NT2/D1 (cell line): Measurements from ENCODE around the gene TNFSF11.

ENCODE experiments used
- YY1 ChIP-seq: IDR thresholded peaks from 2 replicates; pipeline ENCODE4 v1.6.1; 2011; ENCODE audit not compliant: insufficient read length, insufficient read depth
- ZNF274 ChIP-seq: IDR thresholded peaks from 2 replicates; pipeline ENCODE4 v1.6.1; 2011; ENCODE audit warnings: mild to moderate bottlenecking, low read depth, low read length

DNA sequence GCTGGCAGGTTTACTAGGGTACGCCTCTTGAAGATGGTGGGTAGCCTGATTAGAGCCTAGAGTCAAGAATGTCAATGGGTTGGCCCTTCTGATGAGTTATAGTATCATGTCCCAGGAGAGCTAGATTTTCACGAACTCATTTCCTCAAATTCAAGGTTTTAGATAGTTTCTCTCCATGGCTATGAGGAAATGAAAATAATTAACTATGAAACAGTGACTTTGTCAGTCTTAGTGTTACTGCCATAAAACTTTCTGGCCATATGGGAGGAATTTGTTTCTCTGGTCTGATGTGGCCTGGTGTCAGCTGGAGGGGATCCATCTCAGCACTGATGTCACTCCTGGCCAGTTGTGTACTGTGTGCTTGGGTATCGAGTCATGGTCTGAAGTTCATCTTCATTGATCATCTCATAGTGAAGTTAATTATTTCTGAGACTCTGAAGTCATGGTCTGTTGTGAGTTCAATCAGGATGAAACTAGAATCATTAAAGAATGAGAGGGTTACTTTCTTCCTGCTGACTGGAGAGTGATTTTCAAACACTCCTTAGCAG is 49.4 kb upstream of the TNFSF11 start:
- TF ChIP-seq YY1 (no peak), ZNF274 (no peak)
